ENCODE results near the gene SCUBE2.

Gene SCUBE2

DNA sequence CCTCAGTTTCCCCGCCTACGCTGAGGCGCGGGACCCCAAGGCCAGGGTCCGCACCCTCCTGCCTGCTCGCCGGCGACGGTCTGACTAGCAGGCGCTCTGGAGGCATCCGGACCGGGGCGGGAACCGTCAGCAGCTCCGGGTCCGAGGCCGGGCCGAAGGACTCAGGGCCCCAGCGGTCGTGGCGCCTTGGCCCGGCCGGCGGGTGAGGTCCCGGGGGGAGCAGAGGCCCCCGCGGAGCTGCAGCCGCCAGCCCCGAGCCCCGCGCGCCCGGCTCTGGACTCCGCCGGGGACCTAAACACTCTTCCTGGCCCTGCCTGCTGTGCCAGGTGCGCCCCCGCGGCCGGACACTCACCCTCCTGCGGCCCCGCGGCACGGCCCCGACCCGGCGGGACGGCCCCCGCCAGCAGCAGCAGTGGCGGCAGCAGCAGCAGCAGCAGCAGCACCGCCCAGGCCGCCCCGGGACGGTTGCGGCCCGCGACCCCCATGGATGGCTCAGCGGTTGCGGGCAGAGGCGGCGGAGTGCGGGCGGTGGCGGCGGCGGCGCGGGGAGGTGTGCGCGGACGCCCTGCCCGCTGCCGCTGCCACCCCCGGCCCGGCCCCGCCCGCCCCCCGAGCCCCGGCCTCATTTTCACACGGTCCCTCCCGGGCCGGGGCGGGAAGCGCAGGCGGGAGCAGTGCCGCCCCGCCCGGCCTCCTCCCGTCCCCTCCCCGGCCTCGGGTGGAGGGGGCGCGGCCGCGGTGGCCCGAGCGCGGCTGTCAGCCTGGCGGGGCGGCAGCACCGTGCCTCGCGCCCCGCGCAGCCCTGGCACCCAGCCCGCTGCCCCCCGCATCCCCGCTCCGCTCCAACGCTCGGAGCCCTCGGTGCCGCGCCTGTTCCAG, at the start of gene SCUBE2:
TSS of gene SCUBE2 (minus strand) at position 556 of the 879 bp plus-strand sequence. CDS start at position 485, 71 bp downstream.
- no peak for DNase-seq (ENCODE audit: extremely low read depth, low read depth)

DNA sequence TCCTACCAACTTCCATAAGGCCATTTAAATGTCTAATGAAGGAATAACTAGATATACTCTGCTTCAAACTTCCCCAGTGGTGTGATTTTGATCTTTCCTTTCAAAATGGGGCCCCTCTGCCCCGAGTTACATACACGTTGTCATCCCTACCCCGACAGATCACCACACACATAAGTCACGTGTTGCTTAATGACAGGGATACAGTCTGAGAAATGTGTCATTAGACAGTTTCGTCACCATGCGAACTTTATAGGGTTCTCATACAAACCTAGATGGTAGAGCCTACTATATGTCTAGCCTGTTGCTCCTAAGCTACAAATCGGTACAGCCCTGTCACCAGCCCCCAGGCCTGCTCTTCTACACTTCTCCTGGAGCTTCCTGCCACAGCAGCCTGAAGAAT, 49.8 kb upstream of the SCUBE2 start:
- DNase-seq (ENCODE audit: extremely low read depth, low read depth) = no peak
- no peak overlapping the region for H3K4me3 ChIP-seq (replicated peaks; ENCODE audit: low read depth, low read length)
- TF ChIP-seq, protein P1, sequence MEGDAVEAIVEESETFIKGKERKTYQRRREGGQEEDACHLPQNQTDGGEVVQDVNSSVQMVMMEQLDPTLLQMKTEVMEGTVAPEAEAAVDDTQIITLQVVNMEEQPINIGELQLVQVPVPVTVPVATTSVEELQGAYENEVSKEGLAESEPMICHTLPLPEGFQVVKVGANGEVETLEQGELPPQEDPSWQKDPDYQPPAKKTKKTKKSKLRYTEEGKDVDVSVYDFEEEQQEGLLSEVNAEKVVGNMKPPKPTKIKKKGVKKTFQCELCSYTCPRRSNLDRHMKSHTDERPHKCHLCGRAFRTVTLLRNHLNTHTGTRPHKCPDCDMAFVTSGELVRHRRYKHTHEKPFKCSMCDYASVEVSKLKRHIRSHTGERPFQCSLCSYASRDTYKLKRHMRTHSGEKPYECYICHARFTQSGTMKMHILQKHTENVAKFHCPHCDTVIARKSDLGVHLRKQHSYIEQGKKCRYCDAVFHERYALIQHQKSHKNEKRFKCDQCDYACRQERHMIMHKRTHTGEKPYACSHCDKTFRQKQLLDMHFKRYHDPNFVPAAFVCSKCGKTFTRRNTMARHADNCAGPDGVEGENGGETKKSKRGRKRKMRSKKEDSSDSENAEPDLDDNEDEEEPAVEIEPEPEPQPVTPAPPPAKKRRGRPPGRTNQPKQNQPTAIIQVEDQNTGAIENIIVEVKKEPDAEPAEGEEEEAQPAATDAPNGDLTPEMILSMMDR (IDR thresholded peaks at IDR 0.05; ENCODE audit: low read depth, low read length, missing control alignments) = no peak

More for the DNA sequence above, at the start of gene SCUBE2:
- peak within 1 kb of the TSS; percentile 26 for H3K4me3 ChIP-seq (replicated peaks; ENCODE audit: low read depth, low read length)
- TF ChIP-seq, protein P1 (IDR thresholded peaks at IDR 0.05; ENCODE audit: low read depth, low read length, missing control alignments) = no peak

DNA sequence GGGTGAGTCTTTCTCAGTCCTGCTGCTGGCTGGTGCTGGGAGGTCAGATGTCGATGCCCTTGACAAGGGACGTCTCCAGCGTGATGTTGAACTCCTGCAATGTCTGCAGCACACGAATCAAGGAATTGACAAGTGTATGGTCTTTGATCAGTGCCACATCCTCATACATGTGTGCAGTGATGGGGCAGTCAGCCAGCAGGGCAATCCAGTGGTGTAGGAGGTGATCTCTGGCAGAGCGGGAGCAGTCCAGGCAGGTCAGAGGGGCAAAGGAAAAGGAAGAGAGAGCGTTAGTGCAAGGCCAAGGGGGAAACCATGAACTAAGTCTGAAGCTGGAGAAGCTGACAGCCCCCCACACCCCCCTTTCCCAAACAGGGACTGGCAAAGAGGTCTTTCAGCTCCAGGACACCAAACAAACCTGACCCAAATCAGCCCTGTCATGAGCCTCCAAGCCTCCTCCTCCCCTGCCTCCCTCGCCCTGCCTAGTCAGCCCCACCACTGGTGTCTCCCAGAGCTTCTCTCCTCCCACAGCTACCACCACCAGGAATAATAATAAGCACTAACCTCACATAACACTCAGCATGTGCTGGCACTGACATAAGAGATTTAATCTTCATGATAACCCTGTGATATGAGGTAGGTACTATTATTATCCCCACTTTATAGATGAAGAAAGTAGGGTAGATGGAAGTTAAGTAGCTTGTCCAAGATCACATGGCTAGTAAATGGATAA, 48.4 kb upstream of the SCUBE2 start:
- no peak overlapping the region for H3K4me3 ChIP-seq (replicated peaks; ENCODE audit: low read depth, low read length)
- TF ChIP-seq, protein P1 (IDR thresholded peaks at IDR 0.05; ENCODE audit: low read depth, low read length, missing control alignments) = no peak
- no peak for DNase-seq (ENCODE audit: extremely low read depth, low read depth)

DNA sequence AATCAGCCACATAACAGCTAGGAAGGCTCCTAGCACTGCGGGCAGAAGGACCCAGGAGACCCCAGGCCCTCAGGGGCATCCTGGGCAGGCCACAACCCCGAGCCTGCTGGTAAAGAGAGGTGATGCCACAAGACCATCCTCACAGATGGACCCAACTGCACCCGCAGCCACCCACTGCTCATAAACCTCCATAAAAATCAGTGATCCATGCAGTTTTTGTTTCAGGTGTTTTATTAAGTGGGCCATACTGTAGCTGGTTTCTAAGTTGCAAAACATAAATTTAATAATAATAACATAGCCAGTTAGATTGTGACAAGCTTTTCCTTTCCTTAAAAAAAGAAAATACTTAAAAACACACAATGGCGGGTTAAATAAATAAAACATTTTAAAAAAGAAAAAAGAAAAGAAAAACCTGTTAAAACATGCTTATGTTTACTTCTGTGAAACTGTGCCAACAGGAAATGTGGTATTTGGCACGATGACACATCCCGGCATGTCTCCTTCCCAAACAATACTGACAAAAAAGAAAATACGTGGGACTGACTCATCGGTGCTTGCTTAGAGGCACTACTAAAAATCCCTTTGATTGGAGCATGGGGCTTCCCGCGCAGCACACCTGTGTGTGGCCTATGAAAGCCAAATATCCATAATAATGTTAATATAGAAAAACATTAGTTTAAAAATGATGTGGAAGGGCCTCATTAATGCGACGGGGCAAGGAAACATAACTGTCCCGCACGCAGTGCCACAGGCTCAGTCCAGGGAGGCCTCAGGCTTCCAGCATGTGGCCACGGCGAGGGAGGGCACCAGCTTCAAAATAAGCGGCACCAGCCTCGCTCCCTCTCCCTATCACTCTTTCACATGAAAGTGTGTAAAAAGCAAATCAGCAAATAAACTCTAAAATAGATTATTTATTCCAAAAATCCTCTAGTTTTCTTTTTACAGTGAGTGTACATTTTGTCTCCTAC, 47.5 kb upstream of the SCUBE2 start:
- TF ChIP-seq, protein P1 (IDR thresholded peaks at IDR 0.05; ENCODE audit: low read depth, low read length, missing control alignments) = no peak
- peak; percentile 91 for DNase-seq (ENCODE audit: extremely low read depth, low read depth)
- H3K4me3 ChIP-seq (replicated peaks; ENCODE audit: low read depth, low read length) = no peak overlapping the region

DNA sequence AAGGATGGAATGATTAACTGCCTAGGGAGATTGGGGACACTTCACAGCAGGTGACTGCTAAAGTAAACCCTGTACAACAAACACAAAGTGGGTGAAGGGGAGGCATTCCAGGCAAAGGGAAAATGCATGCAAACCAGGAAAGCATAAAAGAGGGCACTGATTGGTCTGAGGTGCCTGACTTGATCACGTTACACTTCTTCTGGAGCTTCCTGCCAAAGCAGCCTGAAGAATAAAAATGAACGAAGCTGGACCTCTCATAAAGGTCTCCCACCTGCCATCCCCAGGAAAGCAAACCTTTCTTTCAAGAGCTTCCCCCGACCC, 46.7 kb upstream of the SCUBE2 start:
- no peak overlapping the region for H3K4me3 ChIP-seq (replicated peaks; ENCODE audit: low read depth, low read length)
- no peak for DNase-seq (ENCODE audit: extremely low read depth, low read depth)
- TF ChIP-seq, protein P1 (IDR thresholded peaks at IDR 0.05; ENCODE audit: low read depth, low read length, missing control alignments) = no peak
